Osteoblast (primary cell): ENCODE measurements around the gene PRXL2B. TPM values are rescaled to one million over a fixed set of nuclear protein-coding genes. Genes with fewer than 3 reads are reported as not detected.

Experiments
- DNase-seq: peaks from one replicate; pipeline ENCODE4 v3.0.0; 2011; ENCODE audit warnings: low spot score, mixed read lengths; ENCODE audit not compliant: insufficient read length; ENCODE audit errors: missing footprints
- H2AFZ ChIP-seq: 2 replicates; pipeline ENCODE4 v1.6.0; 2011; ENCODE audit warnings: mild to moderate bottlenecking, low read length
- H3K27ac ChIP-seq: 2 replicates; pipeline ENCODE4 v1.5.1; 2011; ENCODE audit warnings: mild to moderate bottlenecking, low read depth, low read length, moderate library complexity
- H3K27me3 ChIP-seq: 2 replicates; pipeline ENCODE4 v1.6.0; 2012; ENCODE audit warnings: mild to moderate bottlenecking, control low read depth, inconsistent platforms, low read length, moderate library complexity; ENCODE audit not compliant: insufficient read depth
- H3K36me3 ChIP-seq: 2 replicates; pipeline ENCODE4 v1.5.1; 2011; ENCODE audit warnings: mild to moderate bottlenecking, low read length, control low read depth, moderate library complexity; ENCODE audit not compliant: insufficient read depth
- H3K4me1 ChIP-seq: 2 replicates; pipeline ENCODE4 v1.5.1; 2011; ENCODE audit warnings: mild to moderate bottlenecking, low read length, control low read depth, moderate library complexity; ENCODE audit not compliant: insufficient read depth
- H3K4me2 ChIP-seq: 2 replicates; pipeline ENCODE4 v1.6.0; 2011; ENCODE audit warnings: mild to moderate bottlenecking, low read length; ENCODE audit not compliant: insufficient read depth
- H3K4me3 ChIP-seq: fragments of 200-600 bp; sonication (generic); 3 replicates; pipeline ENCODE4 v1.5.1; 2012; ENCODE audit warnings: mild to moderate bottlenecking, low read length, inconsistent platforms; ENCODE audit not compliant: insufficient read depth
- H3K79me2 ChIP-seq: 2 replicates; pipeline ENCODE4 v1.6.0; 2012; ENCODE audit warnings: mild to moderate bottlenecking, low read length, control low read depth, inconsistent platforms; ENCODE audit not compliant: insufficient read depth
- H3K9me3 ChIP-seq: 2 replicates; pipeline ENCODE4 v1.5.1; 2011; ENCODE audit warnings: low read depth, low read length, control low read depth
- H4K20me1 ChIP-seq: 2 replicates; pipeline ENCODE4 v1.6.0; 2012; ENCODE audit warnings: mild to moderate bottlenecking, low read length, control low read depth; ENCODE audit not compliant: insufficient read depth
- total RNA-seq: library from RNA; depleted of rRNA; stranded (reverse); fragments of >200 nt; gene quantifications from 2 replicates; pipeline ENCODE4 v1.2.3, GENCODE V29; 2012
- TF ChIP-seq, protein P1 (sequence below): IDR thresholded peaks from 2 replicates; pipeline ENCODE4 v1.5.1; 2011; ENCODE audit warnings: mild to moderate bottlenecking, low read depth, low read length, moderate library complexity; ENCODE audit errors: extremely low read depth

The PRXL2B gene
- total RNA-seq, 1 donor, result 8.0 TPM

DNA sequence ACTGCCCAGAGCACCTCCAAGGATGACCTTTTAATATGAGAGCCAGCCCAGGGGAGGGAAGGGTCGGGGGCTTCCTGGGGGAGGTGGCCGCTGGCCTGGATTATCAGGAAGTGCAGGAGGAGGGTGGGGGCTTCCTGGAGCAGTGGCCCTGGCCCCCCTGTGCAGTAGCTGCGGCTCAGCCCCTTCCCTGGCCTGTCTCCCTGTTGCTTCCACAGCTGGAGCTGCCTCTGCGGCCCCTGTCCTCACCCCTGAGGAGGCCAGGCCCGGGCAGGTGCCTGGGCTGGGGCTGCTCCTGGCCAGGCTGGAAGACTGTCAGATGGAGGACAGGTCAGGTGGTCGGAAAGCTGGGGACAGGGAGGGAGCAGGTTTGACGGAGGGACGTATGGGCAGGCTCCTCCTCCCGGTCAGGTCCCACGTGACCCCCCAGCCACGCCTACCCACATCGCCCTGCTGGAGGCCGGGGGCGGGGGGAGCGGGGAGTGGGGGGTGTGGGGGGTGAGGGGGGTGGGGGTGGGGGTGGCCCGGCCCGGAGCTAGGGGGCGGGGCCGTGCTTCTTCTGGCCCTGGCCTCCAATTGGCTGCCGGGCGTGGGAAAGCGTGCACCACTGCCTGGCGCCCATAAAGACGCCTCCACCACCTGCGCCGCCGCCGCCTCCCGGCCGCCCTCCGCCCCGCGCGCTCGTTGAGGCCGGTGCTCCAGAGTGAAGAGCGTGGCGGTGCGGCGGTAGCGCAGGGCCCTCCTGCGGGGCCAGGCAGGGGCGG is 40.6 kb upstream of the PRXL2B start:
- H3K27ac ChIP-seq, result no peak overlapping the region
- H4K20me1 ChIP-seq, result no peaks in the 10 kb centered on the region
- no peaks in the 10 kb centered on the region for H3K9me3 ChIP-seq
- peak overlapping the region; percentile 77 for H2AFZ ChIP-seq
- peak overlapping the region; percentile 74 for H3K4me3 ChIP-seq
- peaks cover 14% of the 10 kb centered on the region for H3K4me1 ChIP-seq
- peak overlapping the region; percentile 80 for H3K4me2 ChIP-seq
- TF ChIP-seq, protein P1, sequence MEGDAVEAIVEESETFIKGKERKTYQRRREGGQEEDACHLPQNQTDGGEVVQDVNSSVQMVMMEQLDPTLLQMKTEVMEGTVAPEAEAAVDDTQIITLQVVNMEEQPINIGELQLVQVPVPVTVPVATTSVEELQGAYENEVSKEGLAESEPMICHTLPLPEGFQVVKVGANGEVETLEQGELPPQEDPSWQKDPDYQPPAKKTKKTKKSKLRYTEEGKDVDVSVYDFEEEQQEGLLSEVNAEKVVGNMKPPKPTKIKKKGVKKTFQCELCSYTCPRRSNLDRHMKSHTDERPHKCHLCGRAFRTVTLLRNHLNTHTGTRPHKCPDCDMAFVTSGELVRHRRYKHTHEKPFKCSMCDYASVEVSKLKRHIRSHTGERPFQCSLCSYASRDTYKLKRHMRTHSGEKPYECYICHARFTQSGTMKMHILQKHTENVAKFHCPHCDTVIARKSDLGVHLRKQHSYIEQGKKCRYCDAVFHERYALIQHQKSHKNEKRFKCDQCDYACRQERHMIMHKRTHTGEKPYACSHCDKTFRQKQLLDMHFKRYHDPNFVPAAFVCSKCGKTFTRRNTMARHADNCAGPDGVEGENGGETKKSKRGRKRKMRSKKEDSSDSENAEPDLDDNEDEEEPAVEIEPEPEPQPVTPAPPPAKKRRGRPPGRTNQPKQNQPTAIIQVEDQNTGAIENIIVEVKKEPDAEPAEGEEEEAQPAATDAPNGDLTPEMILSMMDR, result no peak
- H3K79me2 ChIP-seq, result no peaks in the 10 kb centered on the region
- peak; percentile 98 for DNase-seq
- peaks cover 2% of the 10 kb centered on the region for H3K27me3 ChIP-seq
- no peaks in the 10 kb centered on the region for H3K36me3 ChIP-seq

DNA sequence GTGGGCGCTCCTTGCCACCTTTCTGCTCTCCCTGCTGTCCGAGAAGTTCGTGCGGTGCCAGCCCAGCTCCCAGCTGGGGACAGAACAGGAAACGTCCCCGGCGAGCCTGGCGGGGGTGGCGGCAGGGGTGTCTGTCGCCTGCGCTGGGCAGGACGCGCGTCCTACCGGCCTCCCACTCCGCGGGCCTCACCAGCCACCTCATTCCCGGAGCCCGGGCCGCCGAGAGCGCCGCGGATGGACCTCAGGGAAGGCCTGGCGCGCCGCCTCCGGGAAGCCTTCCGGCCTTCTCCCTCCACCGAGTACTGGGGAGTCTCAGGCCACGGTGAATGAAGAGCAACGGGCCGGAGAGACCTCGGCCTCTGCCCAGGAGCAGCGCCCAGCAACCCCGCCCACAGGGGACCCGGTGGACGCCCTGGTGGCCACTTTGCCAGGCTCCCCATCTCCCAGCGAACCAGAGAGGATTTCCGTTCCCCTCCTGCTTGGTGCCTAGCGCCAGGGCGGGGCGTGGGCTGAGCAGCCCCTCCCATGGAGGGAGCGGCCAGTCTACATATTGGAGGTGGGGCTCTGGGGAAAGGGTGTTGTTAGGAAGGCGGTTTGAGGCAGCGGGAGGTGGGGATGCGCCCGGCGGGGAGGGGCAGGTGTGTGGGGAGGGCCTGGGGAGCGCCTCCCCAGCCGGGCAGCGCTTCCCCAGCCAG is 39.9 kb upstream of the PRXL2B start:
- TF ChIP-seq, protein P1, result no peak
- H3K4me1 ChIP-seq, result peaks cover 14% of the 10 kb centered on the region
- H3K9me3 ChIP-seq, result no peaks in the 10 kb centered on the region
- H3K4me2 ChIP-seq, result peak overlapping the region; percentile 80
- no peaks in the 10 kb centered on the region for H3K79me2 ChIP-seq
- peak overlapping the region; percentile 74 for H3K4me3 ChIP-seq
- no peaks in the 10 kb centered on the region for H3K27me3 ChIP-seq
- no peak overlapping the region for H3K27ac ChIP-seq
- DNase-seq, result peak; percentile 99
- no peaks in the 10 kb centered on the region for H3K36me3 ChIP-seq
- H2AFZ ChIP-seq, result peak overlapping the region; percentile 77
- H4K20me1 ChIP-seq, result no peaks in the 10 kb centered on the region

DNA sequence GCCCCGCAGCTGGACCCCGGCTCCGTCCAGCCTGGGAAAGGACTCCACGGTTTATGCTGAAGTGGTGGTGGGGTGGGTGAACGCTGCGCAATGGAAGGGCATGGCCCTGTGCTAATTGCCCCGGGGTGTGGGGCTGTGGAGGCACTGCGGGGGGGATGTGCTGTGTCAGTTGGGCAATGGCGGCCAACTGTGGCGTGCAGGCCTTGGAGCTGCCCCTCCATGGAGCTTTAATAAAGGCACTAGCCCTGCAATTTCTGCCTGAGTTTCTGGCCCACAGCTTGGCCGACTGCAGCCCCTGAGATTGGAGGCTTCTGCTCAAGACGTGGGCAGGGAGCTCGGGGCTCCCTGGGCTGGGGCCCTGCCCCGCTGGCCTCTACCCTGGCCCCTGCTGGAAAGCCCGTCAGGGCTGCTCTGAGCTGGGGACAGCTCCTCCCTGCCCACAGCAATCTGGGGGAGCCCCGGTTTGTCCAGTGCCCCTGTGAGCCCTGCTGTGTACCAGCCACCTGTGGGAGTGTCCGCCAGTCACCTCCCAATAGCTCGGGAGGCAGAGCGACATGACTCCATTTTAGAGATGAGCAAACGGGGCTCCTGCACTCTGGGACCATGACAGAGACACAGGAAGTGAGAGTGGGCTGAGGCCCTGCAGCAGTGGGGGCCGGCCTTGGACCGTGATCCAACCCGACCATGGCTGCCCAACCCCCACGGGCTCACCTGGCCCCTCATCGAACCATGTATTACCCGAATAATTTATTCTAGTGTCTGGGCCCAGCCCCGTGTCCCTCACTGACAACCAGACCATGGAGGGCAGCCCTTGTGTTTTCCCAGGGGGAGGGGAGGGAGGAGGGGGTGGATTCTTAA is 39.1 kb upstream of the PRXL2B start:
- H3K27ac ChIP-seq, result no peak overlapping the region
- H3K4me3 ChIP-seq, result peak overlapping the region; percentile 74
- H4K20me1 ChIP-seq, result no peaks in the 10 kb centered on the region
- H3K4me1 ChIP-seq, result peaks cover 14% of the 10 kb centered on the region
- H2AFZ ChIP-seq, result no peak overlapping the region
- H3K27me3 ChIP-seq, result no peaks in the 10 kb centered on the region
- no peaks in the 10 kb centered on the region for H3K79me2 ChIP-seq
- peak overlapping the region; percentile 80 for H3K4me2 ChIP-seq
- H3K36me3 ChIP-seq, result no peaks in the 10 kb centered on the region
- TF ChIP-seq, protein P1, result no peak
- no peaks in the 10 kb centered on the region for H3K9me3 ChIP-seq
- DNase-seq, result no peak
